IMR-90 (cell line): ENCODE measurements around the gene ZNF786. TPM values are rescaled to one million over a fixed set of nuclear protein-coding genes. Genes with fewer than 3 reads are reported as not detected.
"Not testable (repeated sequence)": the region's sequence is repeated elsewhere in the genome, so short reads cannot be mapped to it uniquely, and the experiment has no call there.

Experiments
- ATAC-seq: fragments of 200-7000 bp; cut with Tn5 transposase; 2 replicates; pipeline ENCODE4 v1.9.1; 2020; ENCODE audit warnings: low read depth, mild to moderate bottlenecking, moderate library complexity
- BruUV-seq: library from RNA; stranded (reverse); fragments of 400-500 nt; replicated peaks from 2 replicates; lab custom pipeline; 2021; lab: Mats Ljungman, UMichigan
- CTCF ChIA-PET: fragments of 300-600 bp; formaldehyde crosslinking; extraction: SDS; loops from one replicate; lab custom pipeline; 2021; ENCODE audit warnings: antibody characterized with exemption; lab: Yijun Ruan, JAX
- POLR2A ChIA-PET: fragments of 300-600 bp; sonication (Branson Sonifier 250); formaldehyde crosslinking; loops from one replicate; lab custom pipeline; 2022; ENCODE audit warnings: antibody characterized with exemption; ENCODE audit not compliant: unreplicated experiment; lab: Charles Lee
- DNase-seq: peaks from one replicate; pipeline ENCODE4 v3.0.0; 2013
- H2AFZ ChIP-seq: replicated peaks from 2 replicates; pipeline ENCODE3; 2013; ENCODE audit warnings: low read length, mild to moderate bottlenecking; ENCODE audit not compliant: poor library complexity
- H2AK5ac ChIP-seq: 2 replicates; pipeline ENCODE4 v1.6.1; 2013; ENCODE audit warnings: low read depth, low read length, inconsistent platforms
- H2AK9ac ChIP-seq: replicated peaks from 2 replicates; pipeline ENCODE3; 2013; ENCODE audit warnings: mild to moderate bottlenecking, low read depth, low read length, moderate library complexity; ENCODE audit not compliant: poor library complexity
- H2BK120ac ChIP-seq: 2 replicates; pipeline ENCODE4 v1.6.1; 2013; ENCODE audit warnings: low read depth, low read length, inconsistent platforms
- H2BK15ac ChIP-seq: 3 replicates; pipeline ENCODE4 v1.6.1; 2013; ENCODE audit warnings: low read depth, low read length, inconsistent platforms
- H2BK20ac ChIP-seq: 2 replicates; pipeline ENCODE4 v1.6.1; 2013; ENCODE audit warnings: low read depth, mild to moderate bottlenecking, inconsistent platforms, low read length, moderate library complexity
- H2BK5ac ChIP-seq: 2 replicates; pipeline ENCODE4 v1.6.1; 2013; ENCODE audit warnings: mild to moderate bottlenecking, low read depth, low read length, inconsistent platforms; ENCODE audit not compliant: poor library complexity, severe bottlenecking
- H3K14ac ChIP-seq: replicated peaks from 2 replicates; pipeline ENCODE4 v1.6.1; 2013; ENCODE audit warnings: low read depth, low read length, inconsistent platforms
- H3K18ac ChIP-seq: 2 replicates; pipeline ENCODE4 v1.6.1; 2013; ENCODE audit warnings: low read depth, low read length, control low read depth
- H3K23ac ChIP-seq: 2 replicates; pipeline ENCODE4 v1.6.1; 2013; ENCODE audit warnings: low read depth, low read length, inconsistent platforms
- H3K27ac ChIP-seq: 2 replicates; pipeline ENCODE4 v1.5.1; 2013; ENCODE audit warnings: mild to moderate bottlenecking, control low read depth, low read length; ENCODE audit not compliant: insufficient read depth
- H3K27me3 ChIP-seq: 2 replicates; pipeline ENCODE4 v1.6.1; 2013; ENCODE audit warnings: low read length; ENCODE audit not compliant: control insufficient read depth, insufficient read depth
- H3K36me3 ChIP-seq: 2 replicates; pipeline ENCODE4 v1.6.1; 2013; ENCODE audit warnings: low read length, mixed read lengths; ENCODE audit not compliant: control insufficient read depth, insufficient read depth
- H3K4ac ChIP-seq: 2 replicates; pipeline ENCODE4 v1.6.1; 2013; ENCODE audit warnings: low read depth, low read length, inconsistent platforms
- H3K4me1 ChIP-seq: 2 replicates; pipeline ENCODE4 v1.6.1; 2013; ENCODE audit warnings: low read length, mixed read lengths; ENCODE audit not compliant: control insufficient read depth, insufficient read depth
- H3K4me2 ChIP-seq: 2 replicates; pipeline ENCODE4 v1.6.1; 2013; ENCODE audit warnings: low read depth, mild to moderate bottlenecking, control low read depth, low read length, moderate library complexity
- H3K4me3 ChIP-seq: 2 replicates; pipeline ENCODE4 v1.5.1; 2013; ENCODE audit warnings: low read depth, mild to moderate bottlenecking, control low read depth, low read length, moderate library complexity; ENCODE audit not compliant: insufficient read depth
- H3K56ac ChIP-seq: 2 replicates; pipeline ENCODE4 v1.6.1; 2013; ENCODE audit warnings: low read length, inconsistent platforms; ENCODE audit not compliant: insufficient read depth; ENCODE audit errors: extremely low read depth
- H3K79me1 ChIP-seq, 2 experiments: 2 replicates each; pipeline ENCODE4 v1.6.1; 2013; ENCODE audit warnings: low read length in 2 of 2, inconsistent platforms in 1 of 2, low read depth in 1 of 2
- H3K9ac ChIP-seq: 2 replicates; pipeline ENCODE4 v1.6.1; 2013; ENCODE audit warnings: low read depth, low read length, control low read depth
- H3K9me1 ChIP-seq: 2 replicates; pipeline ENCODE4 v1.6.1; 2013; ENCODE audit warnings: low read length, inconsistent platforms; ENCODE audit not compliant: insufficient read depth
- H3K9me3 ChIP-seq: 2 replicates; pipeline ENCODE4 v1.6.1; 2013; ENCODE audit warnings: low read length; ENCODE audit not compliant: control insufficient read depth, insufficient read depth
- H4K20me1 ChIP-seq: 2 replicates; pipeline ENCODE4 v1.6.1; 2013; ENCODE audit warnings: low read length, inconsistent platforms; ENCODE audit not compliant: insufficient read depth
- H4K5ac ChIP-seq: 2 replicates; pipeline ENCODE4 v1.6.1; 2013; ENCODE audit warnings: mild to moderate bottlenecking, low read depth, low read length, control low read depth
- H4K8ac ChIP-seq, 2 experiments: 2 replicates each; pipeline ENCODE4 v1.6.1; 2013; ENCODE audit warnings: low read depth in 2 of 2, low read length in 2 of 2, control low read depth in 1 of 2, inconsistent platforms in 1 of 2
- H4K91ac ChIP-seq: 2 replicates; pipeline ENCODE4 v1.6.1; 2013; ENCODE audit warnings: low read depth, low read length, inconsistent platforms; ENCODE audit not compliant: insufficient read depth
- FOS ChIP-seq: fragments of 150-350 bp; IDR thresholded peaks from 2 replicates; pipeline ENCODE4 v1.6.1; 2016; ENCODE audit warnings: low read depth, low read length
- SMC3 ChIP-seq: fragments of 150-350 bp; IDR thresholded peaks from 2 replicates; pipeline ENCODE4 v1.6.1; 2016; ENCODE audit warnings: low read depth, mild to moderate bottlenecking, antibody characterized with exemption, low read length, moderate library complexity
- WGBS, 2 experiments: methylation state at CpG; one replicate each; pipeline versions ENCODE4 v1.1.5 to v1.1.7; 2013; ENCODE audit warnings: missing lambda C conversion rate in 2 of 2; ENCODE audit not compliant: insufficient read length in 1 of 2; ENCODE audit errors: extremely low coverage in 2 of 2; 5-methylcytosine and 5-hydroxymethylcytosine counted together
- dilution Hi-C: fragments of 300-500 bp; cut with HindIII; formaldehyde crosslinking; loops from one replicate; pipeline ENCODE4 v1.14.3; 2018; ENCODE audit warnings: low sequenced_read_pairs; ENCODE audit not compliant: unreplicated experiment
- in situ Hi-C: fragments of 300-500 bp; cut with MboI; formaldehyde crosslinking; loops from 3 replicates; pipeline ENCODE4 v1.14.3; 2019; ENCODE audit warnings: low sequenced_read_pairs, inconsistent platforms, mixed read lengths
- intact Hi-C: fragments of 100-400 bp; cut with micrococcal nuclease; formaldehyde crosslinking; loops from 2 replicates; pipeline ENCODE4 v1.10.0; 2022
- polyA plus RNA-seq, 3 experiments: library from polyadenylated mRNA; depleted of rRNA; stranded (reverse); fragments of >200 nt; gene quantifications; 2 replicates each; pipeline ENCODE4 v1.2.3, GENCODE V29; 2012; ENCODE audit warnings: low replicate concordance in 1 of 3
- total RNA-seq: library from RNA; depleted of rRNA; stranded (reverse); fragments of >200 nt; gene quantifications from 2 replicates; pipeline ENCODE4 v1.2.3, GENCODE V29; 2012
- TF ChIP-seq, protein P1 (sequence below): conservative IDR thresholded peaks from 2 replicates; pipeline ENCODE4 v1.5.1; 2012; ENCODE audit warnings: mild to moderate bottlenecking, low read depth, low read length, improper control_type of control experiment
- TF ChIP-seq, protein P2 (sequence below): fragments of 150-350 bp; IDR thresholded peaks from 2 replicates; pipeline ENCODE4 v1.6.1; 2017; ENCODE audit warnings: mild to moderate bottlenecking, antibody characterized with exemption, low read length, low read depth

The ZNF786 gene
- total and polyA plus RNA-seq, 2 of the 4 experiments (the other 2 are of a cell fraction), result 2.8 to 7.3 TPM

DNA sequence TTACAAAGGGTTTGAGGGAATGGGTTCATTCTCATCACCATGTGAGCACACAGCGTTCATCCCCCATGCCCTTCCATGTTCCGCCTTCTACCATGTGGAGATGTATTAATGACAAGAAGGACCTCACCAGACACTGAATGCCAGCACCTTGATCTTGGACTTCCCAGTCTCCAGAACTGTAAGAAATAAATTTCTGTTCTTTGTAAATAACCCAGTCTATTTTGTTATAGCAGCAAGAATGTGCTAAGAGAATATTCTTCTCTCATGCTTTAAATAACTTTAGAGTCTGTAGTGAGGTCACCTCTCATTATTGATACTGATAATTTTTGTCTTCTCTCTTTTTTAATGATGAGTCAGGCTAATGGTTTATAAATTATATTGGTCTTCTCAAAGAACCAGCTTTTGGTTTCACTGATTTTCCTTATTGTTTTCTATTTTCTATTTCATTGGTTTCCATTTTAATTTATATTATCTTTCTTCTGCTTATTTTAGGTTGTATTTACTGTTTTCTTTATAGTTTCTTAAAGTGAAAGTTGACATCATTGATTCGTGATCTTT is 59.1 kb downstream of the ZNF786 start:
- no peaks in the 10 kb centered on the region for H4K20me1 ChIP-seq
- TF ChIP-seq FOS (no peak), SMC3 (no peak)
- TF ChIP-seq, protein P1, sequence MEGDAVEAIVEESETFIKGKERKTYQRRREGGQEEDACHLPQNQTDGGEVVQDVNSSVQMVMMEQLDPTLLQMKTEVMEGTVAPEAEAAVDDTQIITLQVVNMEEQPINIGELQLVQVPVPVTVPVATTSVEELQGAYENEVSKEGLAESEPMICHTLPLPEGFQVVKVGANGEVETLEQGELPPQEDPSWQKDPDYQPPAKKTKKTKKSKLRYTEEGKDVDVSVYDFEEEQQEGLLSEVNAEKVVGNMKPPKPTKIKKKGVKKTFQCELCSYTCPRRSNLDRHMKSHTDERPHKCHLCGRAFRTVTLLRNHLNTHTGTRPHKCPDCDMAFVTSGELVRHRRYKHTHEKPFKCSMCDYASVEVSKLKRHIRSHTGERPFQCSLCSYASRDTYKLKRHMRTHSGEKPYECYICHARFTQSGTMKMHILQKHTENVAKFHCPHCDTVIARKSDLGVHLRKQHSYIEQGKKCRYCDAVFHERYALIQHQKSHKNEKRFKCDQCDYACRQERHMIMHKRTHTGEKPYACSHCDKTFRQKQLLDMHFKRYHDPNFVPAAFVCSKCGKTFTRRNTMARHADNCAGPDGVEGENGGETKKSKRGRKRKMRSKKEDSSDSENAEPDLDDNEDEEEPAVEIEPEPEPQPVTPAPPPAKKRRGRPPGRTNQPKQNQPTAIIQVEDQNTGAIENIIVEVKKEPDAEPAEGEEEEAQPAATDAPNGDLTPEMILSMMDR, result no peak
- TF ChIP-seq, protein P2, sequence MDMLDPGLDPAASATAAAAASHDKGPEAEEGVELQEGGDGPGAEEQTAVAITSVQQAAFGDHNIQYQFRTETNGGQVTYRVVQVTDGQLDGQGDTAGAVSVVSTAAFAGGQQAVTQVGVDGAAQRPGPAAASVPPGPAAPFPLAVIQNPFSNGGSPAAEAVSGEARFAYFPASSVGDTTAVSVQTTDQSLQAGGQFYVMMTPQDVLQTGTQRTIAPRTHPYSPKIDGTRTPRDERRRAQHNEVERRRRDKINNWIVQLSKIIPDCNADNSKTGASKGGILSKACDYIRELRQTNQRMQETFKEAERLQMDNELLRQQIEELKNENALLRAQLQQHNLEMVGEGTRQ, result no peak
- no peak overlapping the region for H2BK15ac ChIP-seq
- H2BK120ac ChIP-seq, result no peak overlapping the region
- H2AK5ac ChIP-seq, result no peak overlapping the region
- H2BK5ac ChIP-seq, result no peak overlapping the region
- no peak overlapping the region for H2BK20ac ChIP-seq
- H3K18ac ChIP-seq, result no peak overlapping the region
- H3K4me2 ChIP-seq, result no peak overlapping the region
- H3K4ac ChIP-seq, result no peak overlapping the region
- peaks cover 0 to 8% of the 10 kb centered on the region in 2 experiments; a peak in 2 of 4 replicates for H3K79me1 ChIP-seq
- no peak overlapping the region for H2AFZ ChIP-seq
- H4K5ac ChIP-seq, result no peak overlapping the region
- H3K14ac ChIP-seq, result no peak overlapping the region
- no peak for ATAC-seq
- in situ Hi-C loops (no loop called here), dilution Hi-C loops (no loop called here), intact Hi-C loops (no loop called here)
- no peak overlapping the region for H3K9ac ChIP-seq
- no peaks in the 10 kb centered on the region for H3K9me1 ChIP-seq
- no peak for DNase-seq
- no peak overlapping the region for H3K56ac ChIP-seq
- H3K4me3 ChIP-seq, result no peak overlapping the region
- H3K23ac ChIP-seq, result no peak overlapping the region
- no peak overlapping the region for H2AK9ac ChIP-seq
- WGBS, 2 experiments, result no CpG with 5 or more reads among the region's 3 CpGs
- H3K9me3 ChIP-seq, result no peaks in the 10 kb centered on the region
- CTCF ChIA-PET, result no interaction called here
- POLR2A ChIA-PET, result no interaction called here
- no peak overlapping the region for H4K8ac ChIP-seq
- H3K36me3 ChIP-seq, result no peaks in the 10 kb centered on the region
- H3K27ac ChIP-seq, result no peak overlapping the region
- no TSS peak for BruUV-seq
- H3K4me1 ChIP-seq, result no peaks in the 10 kb centered on the region
- H3K27me3 ChIP-seq, result no peaks in the 10 kb centered on the region
- H4K91ac ChIP-seq, result no peak overlapping the region

DNA sequence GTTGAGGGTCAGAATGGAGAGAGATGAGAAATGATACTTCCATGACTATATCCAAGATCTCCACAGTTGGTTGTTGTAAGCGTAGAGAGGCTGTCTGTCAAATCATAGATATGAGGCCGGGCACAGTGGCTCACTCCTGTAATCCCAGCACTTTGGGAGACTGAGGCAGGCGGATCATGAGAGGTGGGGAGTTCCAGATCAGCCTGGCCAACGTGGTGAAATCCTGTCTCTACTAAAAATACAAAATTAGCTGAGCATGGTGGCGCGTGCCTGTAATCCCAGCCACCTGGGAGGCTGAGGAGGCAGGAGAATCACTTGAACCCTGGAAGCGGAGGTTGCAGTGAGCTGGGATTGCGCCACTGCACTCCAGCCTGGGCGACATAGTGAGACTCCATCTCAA is 60.1 kb downstream of the ZNF786 start:
- H2BK5ac ChIP-seq, POLR2A ChIA-PET, ATAC-seq, H3K56ac ChIP-seq, BruUV-seq, H3K27ac ChIP-seq, H2BK20ac ChIP-seq, H4K8ac ChIP-seq, H3K4ac ChIP-seq, H3K9me3 ChIP-seq, H3K9me1 ChIP-seq, H3K14ac ChIP-seq, H3K9ac ChIP-seq, H2AK9ac ChIP-seq, H4K5ac ChIP-seq, H3K23ac ChIP-seq, intact Hi-C loops, H3K4me3 ChIP-seq, H4K91ac ChIP-seq, H3K36me3 ChIP-seq, H2AFZ ChIP-seq, H3K4me1 ChIP-seq, dilution Hi-C loops, H4K20me1 ChIP-seq, DNase-seq, H2AK5ac ChIP-seq, H3K27me3 ChIP-seq, in situ Hi-C loops, H2BK120ac ChIP-seq, H3K18ac ChIP-seq, H3K4me2 ChIP-seq, H2BK15ac ChIP-seq: not testable (repeated sequence)
- peaks cover under 1 to 18% of the 10 kb centered on the region in 2 experiments; a peak in 2 of 4 replicates for H3K79me1 ChIP-seq
- 100% methylated on average over 1 of the region's 9 CpGs; no CpG with 5 or more reads in 1 of the 2 experiments for WGBS, 2 experiments
- CTCF ChIA-PET, result interaction anchor here (1.8 kb wide), 1 partner anchor 35 kb away, joined by 5 read pairs; no protein-coding TSS in a partner anchor
